Right lung (tissue), 10 donors: ENCODE measurements around the gene IFI35. TPM values are rescaled to one million over a fixed set of nuclear protein-coding genes. Genes with fewer than 3 reads are reported as not detected.
"Not testable (repeated sequence)": the region's sequence is repeated elsewhere in the genome, so short reads cannot be mapped to it uniquely, and the experiment has no call there.

Experiments used
- DNase-seq, 2 donors: peaks; one replicate each; pipeline ENCODE4 v3.0.0-alpha.2; 2013
- long read RNA-seq, 8 donors: transcript quantifications; one replicate each; lab custom pipeline, GENCODE V29; 2026
- polyA plus RNA-seq, 5 donors: library from polyadenylated mRNA; unstranded; fragments of 120-200 nt; gene quantifications; one replicate each; pipeline versions ENCODE4 v1.2.1 to v1.2.3, GENCODE V29; 2013; ENCODE audit warnings: inconsistent platforms in 1 of 5, low replicate concordance in 1 of 5; ENCODE audit not compliant: insufficient read length in 5 of 5, insufficient read depth in 1 of 5

Gene IFI35
- polyA plus RNA-seq, result 10 to 100 TPM; 14.6 to 20.5 (median 16.0) TPM
- long read RNA-seq, donor 1, transcript IFI35-204 (7 exons, 1,232 nt), result major isoform, 9 of 85 reads
- long read RNA-seq, donor 1, partial matches to known transcripts, result 13 of 85 reads
- long read RNA-seq, donor 1, other reads (novel, unspliced or antisense), result 60 of 85 reads
- long read RNA-seq, donor 2, partial matches to known transcripts, result 0 of 5 reads
- long read RNA-seq, donor 2, other reads (novel, unspliced or antisense), result 0 of 5 reads
- long read RNA-seq, donor 3, transcript IFI35-204 (7 exons, 1,232 nt), result major isoform, 5 of 15 reads
- long read RNA-seq, donor 3, partial matches to known transcripts, result 6 of 15 reads
- long read RNA-seq, donor 3, other reads (novel, unspliced or antisense), result 0 of 15 reads
- long read RNA-seq, donor 4, partial matches to known transcripts, result 0 of 2 reads
- long read RNA-seq, donor 4, other reads (novel, unspliced or antisense), result 0 of 2 reads
- long read RNA-seq, donor 5, transcript IFI35-204 (7 exons, 1,232 nt), result major isoform, 6 of 27 reads
- long read RNA-seq, donor 5, transcript IFI35-203 (7 exons, 1,241 nt), result major isoform, 6 of 27 reads
- long read RNA-seq, donor 5, partial matches to known transcripts, result 14 of 27 reads
- long read RNA-seq, donor 5, other reads (novel, unspliced or antisense), result 0 of 27 reads
- long read RNA-seq, donor 6, transcript IFI35-204 (7 exons, 1,232 nt), result major isoform, 8 of 11 reads
- long read RNA-seq, donor 6, partial matches to known transcripts, result 0 of 11 reads
- long read RNA-seq, donor 6, other reads (novel, unspliced or antisense), result 0 of 11 reads
- long read RNA-seq, donor 7, partial matches to known transcripts, result 5 of 11 reads
- long read RNA-seq, donor 7, other reads (novel, unspliced or antisense), result 0 of 11 reads
- long read RNA-seq, donor 8, partial matches to known transcripts, result 0 of 5 reads
- long read RNA-seq, donor 8, other reads (novel, unspliced or antisense), result 0 of 5 reads

DNA sequence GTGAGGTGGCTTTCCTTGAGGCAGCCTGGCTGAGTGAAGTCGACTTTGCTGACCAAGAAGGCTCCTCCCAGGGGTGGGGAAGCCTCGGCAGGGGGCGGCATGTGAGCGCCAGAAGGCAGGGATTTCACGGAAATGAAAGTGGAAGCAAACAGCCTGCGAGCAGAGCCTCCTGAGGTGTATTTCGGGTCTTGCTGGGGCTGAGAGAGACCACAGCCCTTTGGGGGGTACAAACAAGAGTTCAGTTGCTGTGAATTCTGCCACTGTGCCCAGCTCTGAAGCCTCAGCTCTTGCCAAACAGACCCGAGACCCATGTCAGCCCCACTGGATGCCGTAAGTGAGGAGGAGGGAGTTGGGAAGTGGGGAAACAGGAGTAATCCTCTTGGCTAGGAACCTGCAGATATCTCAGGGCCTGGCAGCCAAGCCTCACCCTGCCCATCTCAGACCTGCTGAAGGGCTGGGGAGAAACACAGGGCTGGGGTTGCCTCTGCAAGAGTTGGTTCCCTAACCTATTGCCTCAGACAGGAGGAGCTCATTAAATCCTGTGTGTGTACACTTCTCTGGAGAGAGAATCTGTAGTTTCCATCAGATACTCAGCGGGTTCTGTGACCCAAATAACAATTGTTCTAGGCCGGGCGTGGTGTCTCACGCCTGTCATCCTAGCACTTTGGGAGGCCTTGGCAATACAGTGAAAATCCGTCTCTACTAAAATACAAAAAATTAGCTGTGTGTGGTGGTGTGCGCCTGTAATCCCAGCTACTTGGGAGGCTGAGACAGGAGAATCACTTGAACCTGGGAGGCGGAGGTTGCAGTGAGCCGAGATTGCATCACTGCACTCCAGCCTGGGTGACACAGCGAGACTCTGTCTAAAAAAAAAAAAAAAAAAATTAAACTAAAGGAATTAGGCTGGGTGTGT, at the start of gene IFI35:
Gene IFI35 (plus strand): TSS at position 146 of the 913 bp plus-strand sequence. CDS start 164 bp downstream, at position 310.
- DNase-seq, result peak; percentile 76 to 85

- DNase-seq, result peak; percentile 92 to 93
These were observed 42.2 kb upstream of the IFI35 start, which contains the start of gene AARSD1 for GRCh38 chr17:42964161-42964932. Gene AARSD1, minus strand, starts transcription at chr17:42964454. Its CDS starts 14 bp downstream, at chr17:42964440.

DNA sequence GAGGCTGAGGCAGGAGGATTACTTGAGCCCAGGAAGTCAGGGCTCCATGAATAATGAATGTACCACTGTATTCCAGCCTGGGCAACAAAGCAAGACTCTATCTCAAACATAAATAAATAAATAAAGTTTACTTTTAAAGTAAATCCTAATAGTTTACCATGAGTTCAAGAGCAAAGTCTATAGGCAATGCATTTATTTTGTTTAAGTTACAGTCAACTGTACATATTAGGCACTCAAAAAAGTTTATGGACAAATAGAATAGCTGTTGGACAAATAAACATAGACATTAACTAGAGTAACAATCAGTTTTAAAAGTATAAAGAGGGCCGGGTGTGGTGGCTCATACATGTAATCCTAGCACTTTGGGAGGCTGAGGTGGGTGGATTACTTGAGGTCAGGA, 38.7 kb upstream of the IFI35 start:
- DNase-seq, result no peak

DNA sequence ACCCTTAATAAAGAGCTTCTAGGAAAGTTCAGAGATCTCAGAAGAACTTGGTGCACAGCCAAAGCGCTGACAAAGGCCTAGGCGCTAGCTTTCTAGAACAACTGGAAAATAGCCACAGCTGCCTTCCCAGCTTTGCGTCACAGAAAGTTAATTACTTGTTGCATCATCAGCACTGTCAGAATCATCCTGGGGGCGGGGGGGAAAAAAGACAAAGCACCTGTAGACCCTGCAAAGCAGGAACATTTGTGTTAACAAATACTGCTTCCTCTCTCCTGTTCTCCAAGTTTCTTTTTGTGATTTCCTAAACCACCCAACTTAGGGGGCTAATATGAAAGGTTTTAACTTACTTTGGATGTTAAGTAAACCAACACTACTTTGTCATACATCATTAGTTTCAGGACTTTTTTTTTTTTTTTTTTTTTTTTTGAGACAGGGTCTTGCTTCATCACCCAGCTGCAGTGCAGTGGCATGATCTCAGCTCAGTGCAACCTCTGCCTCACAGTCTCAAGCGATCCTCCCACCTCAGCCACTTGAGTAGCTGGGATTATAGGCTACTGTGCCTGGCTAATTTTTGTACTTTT, 37.5 kb upstream of the IFI35 start:
- DNase-seq, result peak; percentile 84 to 88

DNA sequence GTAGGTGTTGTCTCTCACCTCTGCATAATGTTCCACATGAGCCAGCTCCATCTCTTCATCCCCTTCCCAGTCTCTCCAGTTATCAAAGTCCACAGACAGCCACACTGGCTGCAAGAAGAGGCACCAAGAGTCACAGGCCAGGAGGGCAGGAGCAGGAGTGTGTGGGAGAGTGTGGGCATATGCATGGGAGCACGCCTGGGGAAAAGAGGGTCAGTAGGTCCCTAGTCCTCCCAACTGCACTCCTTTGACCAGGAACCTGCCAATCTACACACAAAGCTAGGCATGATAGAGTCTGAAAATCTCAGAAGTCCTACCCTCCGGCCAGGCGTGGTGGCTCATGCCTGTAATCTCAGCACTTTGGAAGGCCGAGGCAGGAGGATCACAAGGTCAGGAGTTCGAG, 35.0 kb upstream of the IFI35 start:
- no peak for DNase-seq

DNA sequence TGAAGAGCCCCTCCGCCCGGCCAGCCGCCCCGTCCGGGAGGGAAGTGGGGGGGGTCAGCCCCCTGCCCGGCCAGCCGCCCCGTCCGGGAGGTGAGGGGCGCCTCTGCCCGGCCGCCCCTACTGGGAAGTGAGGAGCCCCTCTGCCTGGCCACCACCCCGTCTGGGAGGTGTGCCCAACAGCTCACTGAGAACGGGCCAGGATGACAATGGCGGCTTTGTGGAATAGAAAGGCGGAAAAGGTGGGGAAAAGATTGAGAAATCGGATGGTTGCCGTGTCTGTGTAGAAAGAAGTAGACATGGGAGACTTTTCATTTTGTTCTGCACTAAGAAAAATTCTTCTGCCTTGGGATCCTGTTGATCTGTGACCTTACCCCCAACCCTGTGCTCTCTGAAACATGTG, 33.3 kb upstream of the IFI35 start:
- not testable (repeated sequence) for DNase-seq

DNA sequence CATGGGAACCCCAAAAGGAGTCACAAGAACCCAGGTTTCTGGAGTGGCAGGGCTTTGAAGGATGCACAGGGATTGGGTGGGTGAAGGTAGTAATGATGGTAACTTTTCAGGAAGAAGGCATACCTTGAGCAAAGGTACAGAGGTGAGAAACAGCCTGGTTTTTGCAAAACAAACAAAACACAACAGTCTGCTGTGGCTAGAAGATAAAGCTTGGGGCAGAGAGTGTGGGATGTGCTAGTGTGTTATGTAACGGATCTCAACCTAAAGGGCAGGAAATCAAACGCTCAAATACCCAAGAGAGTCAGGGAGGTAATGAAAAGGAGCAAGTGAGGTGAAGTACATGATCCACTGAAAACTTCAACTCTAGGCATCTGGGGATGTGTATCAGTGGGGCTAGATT, 31.3 kb upstream of the IFI35 start:
- no peak for DNase-seq

DNA sequence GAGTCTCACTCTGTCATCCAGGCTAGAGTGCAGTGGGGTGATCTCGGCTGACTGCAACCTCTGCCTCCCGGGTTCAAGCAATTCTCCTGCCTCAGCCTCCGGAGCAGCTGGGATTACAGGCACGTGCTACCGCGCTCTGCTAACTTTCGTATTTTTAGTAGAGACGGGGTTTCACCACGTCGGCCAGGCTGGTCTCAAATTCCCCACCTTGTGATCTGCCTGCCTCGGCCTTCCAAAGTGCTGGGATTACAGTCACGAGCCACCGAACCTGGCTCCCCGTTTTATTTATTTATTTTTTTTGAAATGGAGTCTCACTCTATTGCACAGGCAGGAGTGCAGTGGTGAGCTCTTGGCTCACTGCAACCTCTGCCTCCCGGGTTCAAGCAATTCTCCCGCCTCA, 30.9 kb upstream of the IFI35 start:
- not testable (repeated sequence) for DNase-seq

DNA sequence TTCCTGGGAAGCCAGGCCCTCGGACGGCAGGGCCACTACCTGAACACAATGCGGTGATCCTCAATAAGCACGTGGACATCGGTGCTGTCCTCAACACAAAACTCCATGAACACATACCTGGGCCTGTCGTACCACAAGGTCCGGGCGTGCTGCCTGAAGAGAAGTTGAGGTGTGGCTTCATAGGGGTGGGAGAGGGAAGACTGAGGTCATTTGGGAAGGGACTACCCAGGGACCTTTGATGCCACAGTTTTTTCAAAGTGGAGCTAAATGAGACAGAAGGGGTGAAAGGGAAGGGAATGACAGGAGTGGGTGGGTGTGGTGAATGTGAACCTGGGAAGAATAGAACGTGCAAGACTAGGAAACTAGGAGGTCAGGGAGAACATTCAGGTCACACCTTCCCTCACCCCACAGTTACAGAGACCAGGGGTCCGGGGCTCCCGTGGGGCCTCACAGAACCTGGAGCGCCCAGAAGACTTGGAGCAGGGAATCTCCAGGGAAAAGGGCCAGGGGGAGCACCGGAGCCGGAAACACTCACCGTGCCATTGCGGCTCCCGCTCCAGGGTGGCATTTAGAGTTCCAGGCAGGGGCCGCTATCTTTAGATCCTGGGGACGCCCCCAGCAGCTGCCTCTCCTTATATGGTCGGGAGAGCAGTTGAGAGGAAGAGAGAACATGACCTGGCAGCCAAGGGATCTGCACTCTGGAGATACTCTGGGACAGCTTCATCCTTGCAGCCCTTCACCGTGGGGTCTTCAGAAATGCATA, 26.9 kb upstream of the IFI35 start, which contains the start of gene PTGES3L:
Gene PTGES3L (minus strand): TSS at position 570 of the 763 bp plus-strand sequence. CDS start 27 bp downstream, at position 543.
- DNase-seq, result peak in 1 of 2 donors; percentile 38

DNA sequence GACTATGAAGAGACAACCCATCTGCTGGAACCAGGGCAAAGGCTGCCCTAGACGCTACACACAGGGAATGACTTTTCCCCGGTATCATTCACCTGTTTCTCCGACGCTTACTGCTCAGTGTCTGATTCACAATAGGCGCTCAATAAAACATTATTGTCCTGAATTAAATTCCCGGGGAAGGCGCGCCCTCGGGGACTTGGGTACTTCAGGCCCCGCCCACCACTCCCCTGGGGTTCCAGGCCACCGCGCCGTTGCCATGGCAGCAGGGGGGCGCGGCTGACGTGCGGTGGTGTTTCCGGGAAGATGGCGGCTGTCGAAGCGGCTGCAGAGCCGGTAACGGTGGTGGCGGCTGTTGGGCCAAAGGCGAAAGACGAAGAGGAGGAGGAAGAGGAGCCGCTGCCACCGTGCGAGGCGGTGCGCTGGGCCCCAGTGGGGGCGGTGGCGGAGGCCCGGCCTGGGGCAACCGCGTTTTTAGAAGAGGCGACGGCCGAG, 26.3 kb upstream of the IFI35 start, which contains the start of gene RUNDC1:
Gene RUNDC1 (plus strand): TSS at position 292 of the 492 bp plus-strand sequence. CDS start 12 bp downstream, at position 304.
- DNase-seq, result peak; percentile 86 to 90

DNA sequence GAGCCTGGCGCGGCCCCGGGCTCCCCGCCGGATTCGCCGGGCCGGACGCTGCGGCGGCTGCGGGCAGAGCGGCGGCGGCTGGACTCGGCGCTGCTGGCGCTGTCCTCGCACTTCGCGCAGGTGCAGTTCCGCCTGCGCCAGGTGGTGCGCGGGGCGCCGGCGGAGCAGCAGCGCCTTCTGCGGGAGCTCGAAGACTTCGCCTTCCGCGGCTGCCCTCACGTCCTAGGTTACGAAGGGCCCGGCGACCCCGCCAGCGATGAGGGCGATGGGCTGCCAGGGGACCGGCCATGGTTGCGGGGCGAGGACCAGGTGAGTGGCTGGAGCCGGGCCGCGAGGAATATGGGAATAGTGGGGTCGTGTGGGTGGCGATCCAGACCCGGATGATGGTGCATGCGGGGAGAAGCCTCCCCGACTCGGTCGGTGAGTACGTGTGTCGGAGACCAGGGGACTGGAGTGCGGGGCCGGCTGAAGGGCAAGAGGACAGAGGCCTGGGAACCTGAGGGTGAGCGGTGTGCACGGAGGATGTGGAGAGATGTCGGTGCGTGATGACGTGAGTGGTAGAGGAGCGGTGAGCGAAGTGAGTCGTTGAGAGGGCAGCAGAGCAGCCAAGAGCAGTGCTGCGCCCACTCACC, 25.7 kb upstream of the IFI35 start:
- peak in 1 of 2 donors; percentile 27 for DNase-seq

GRCh38 chr17:42982266-42982665, 24.3 kb upstream of the IFI35 start:
- DNase-seq, result no peak

DNA sequence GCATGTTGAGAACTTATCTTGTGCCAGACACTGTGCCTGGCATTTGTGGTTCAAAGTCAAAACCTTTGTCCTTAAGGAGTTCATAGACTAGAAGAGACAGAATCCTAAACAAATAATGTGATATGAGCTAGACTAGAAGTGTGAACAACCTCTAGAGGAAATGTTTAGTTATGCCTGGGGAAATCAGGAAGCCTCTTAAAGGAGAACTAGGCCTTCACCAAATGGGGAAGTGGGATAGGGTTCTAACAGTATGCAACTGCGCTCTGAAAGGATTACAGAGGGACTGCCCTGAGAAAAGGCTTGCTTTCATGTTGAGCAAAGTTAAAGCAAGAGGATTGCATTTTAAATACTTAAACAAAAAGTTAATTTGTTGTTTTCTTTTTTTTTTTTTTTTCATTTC, 21.4 kb upstream of the IFI35 start:
- no peak for DNase-seq

DNA sequence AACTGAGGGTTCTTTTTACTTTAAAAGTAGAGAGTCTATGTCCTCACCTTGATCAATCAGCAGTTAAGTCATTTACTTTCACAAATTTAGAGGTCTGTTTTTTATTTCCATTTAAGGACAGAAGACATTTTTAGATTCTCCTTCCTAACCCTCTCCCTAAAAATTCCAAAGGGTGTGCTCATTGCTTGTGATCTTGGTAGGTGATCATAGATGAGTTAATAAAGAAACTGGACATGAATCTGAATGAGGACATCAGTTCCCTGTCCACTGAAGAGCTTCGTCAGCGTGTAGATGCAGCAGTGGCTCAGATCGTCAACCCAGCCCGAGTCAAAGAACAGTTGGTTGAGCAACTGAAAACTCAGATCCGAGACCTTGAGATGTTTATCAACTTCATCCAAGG, 17.4 kb upstream of the IFI35 start:
- no peak for DNase-seq

GRCh38 chr17:42989726-42990652, 16.6 kb upstream of the IFI35 start:
- no peak for DNase-seq

DNA sequence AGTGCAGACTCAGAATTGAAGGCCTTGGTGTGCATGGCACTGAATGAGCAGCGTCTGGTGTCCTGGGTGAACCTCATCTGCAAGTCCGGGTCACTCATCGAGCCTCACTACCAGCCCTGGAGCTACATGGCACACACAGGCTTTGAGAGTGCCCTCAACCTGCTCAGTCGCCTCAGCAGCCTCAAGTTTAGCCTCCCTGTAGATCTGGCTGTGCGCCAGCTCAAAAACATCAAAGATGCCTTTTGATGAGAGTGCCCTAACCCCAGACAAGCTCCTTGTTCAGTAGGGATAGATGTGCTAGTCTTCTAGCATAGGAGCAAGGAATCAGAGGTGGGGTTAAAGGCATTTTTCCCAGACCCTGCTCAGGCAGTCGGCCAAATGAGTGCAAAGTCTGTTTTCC, 15.1 kb upstream of the IFI35 start:
- DNase-seq, result no peak

- no peak for DNase-seq
These were observed 13.7 kb upstream of the IFI35 start for GRCh38 chr17:42992872-42993271.
